Chondrocyte (in vitro differentiated cells): ENCODE measurements around the gene FBXO40. TPM values are rescaled to one million over a fixed set of nuclear protein-coding genes. Genes with fewer than 3 reads are reported as not detected.

Experiments used
- DNase-seq: peaks from one replicate; pipeline ENCODE4 v3.0.0; 2021; ENCODE audit warnings: mixed read lengths, low spot score
- H3K27ac Mint-ChIP-seq: one replicate; pipeline ENCODE4 v1.8.0; 2021; ENCODE audit warnings: mild to moderate bottlenecking, moderate library complexity, mixed read lengths; ENCODE audit not compliant: unreplicated experiment
- H3K27me3 Mint-ChIP-seq: 2 replicates; pipeline ENCODE4 v1.8.0; 2021; ENCODE audit warnings: low read depth, mixed read lengths
- H3K36me3 Mint-ChIP-seq: 2 replicates; pipeline ENCODE4 v1.8.0; 2021; ENCODE audit warnings: low read depth, mixed read lengths
- H3K4me1 Mint-ChIP-seq: 2 replicates; pipeline ENCODE4 v1.8.0; 2021; ENCODE audit warnings: low read depth, mild to moderate bottlenecking, mixed read lengths
- H3K4me3 Mint-ChIP-seq: one replicate; pipeline ENCODE4 v1.8.0; 2021; ENCODE audit warnings: mild to moderate bottlenecking, moderate library complexity, mixed read lengths; ENCODE audit not compliant: unreplicated experiment
- H3K9me3 Mint-ChIP-seq: 2 replicates; pipeline ENCODE4 v1.8.0; 2021; ENCODE audit warnings: low read depth, mixed read lengths
- total RNA-seq: library from RNA; stranded (reverse); gene quantifications from 3 replicates; pipeline ENCODE4 v1.2.1, GENCODE V29; 2021
- TF ChIP-seq, protein P1 (sequence below): fragments of 200-600 bp; sonication (generic); IDR thresholded peaks from 2 replicates; pipeline ENCODE4 v1.5.0; 2021; ENCODE audit warnings: antibody characterized with exemption, mild to moderate bottlenecking, moderate library complexity

FBXO40 gene
- total RNA-seq, 1 donor from 2014 or later, result not detected

DNA sequence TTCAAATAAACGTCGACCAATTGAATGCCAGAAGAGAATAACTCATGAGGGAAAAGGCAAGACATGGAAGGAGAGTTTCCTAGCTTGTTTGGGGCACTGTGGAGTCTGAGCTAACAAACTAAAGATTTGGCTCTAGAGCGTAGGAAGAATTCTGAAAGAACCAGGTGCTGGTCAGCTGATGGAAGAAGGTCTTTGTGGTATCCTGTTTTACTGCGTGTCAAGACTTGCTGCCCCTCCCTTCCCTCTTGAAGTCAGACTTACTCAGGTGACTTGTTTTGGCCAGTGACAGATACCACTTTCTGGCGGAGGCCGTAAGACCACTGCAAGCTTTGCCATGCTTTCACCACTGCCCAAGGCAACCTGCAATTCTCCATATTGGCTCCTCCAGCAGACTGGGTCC is 68.2 kb downstream of the FBXO40 start:
- Mint-ChIP-seq H3K27me3 (no peaks in the 10 kb centered on the region), H3K4me1 (peaks cover 4% of the 10 kb centered on the region), H3K9me3 (no peaks in the 10 kb centered on the region), H3K36me3 (peaks cover 32% of the 10 kb centered on the region), H3K4me3 (no peak overlapping the region), H3K27ac (no peak overlapping the region)
- TF ChIP-seq, protein P1, sequence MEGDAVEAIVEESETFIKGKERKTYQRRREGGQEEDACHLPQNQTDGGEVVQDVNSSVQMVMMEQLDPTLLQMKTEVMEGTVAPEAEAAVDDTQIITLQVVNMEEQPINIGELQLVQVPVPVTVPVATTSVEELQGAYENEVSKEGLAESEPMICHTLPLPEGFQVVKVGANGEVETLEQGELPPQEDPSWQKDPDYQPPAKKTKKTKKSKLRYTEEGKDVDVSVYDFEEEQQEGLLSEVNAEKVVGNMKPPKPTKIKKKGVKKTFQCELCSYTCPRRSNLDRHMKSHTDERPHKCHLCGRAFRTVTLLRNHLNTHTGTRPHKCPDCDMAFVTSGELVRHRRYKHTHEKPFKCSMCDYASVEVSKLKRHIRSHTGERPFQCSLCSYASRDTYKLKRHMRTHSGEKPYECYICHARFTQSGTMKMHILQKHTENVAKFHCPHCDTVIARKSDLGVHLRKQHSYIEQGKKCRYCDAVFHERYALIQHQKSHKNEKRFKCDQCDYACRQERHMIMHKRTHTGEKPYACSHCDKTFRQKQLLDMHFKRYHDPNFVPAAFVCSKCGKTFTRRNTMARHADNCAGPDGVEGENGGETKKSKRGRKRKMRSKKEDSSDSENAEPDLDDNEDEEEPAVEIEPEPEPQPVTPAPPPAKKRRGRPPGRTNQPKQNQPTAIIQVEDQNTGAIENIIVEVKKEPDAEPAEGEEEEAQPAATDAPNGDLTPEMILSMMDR, result no peak
- no peak for DNase-seq

- no peak overlapping the region for H3K27ac Mint-ChIP-seq
- no peak for DNase-seq
- H3K9me3 Mint-ChIP-seq, result no peaks in the 10 kb centered on the region
- no peak overlapping the region for H3K4me3 Mint-ChIP-seq
- TF ChIP-seq, protein P1, result no peak
- H3K27me3 Mint-ChIP-seq, result no peaks in the 10 kb centered on the region
- peaks cover 40% of the 10 kb centered on the region for H3K36me3 Mint-ChIP-seq
- peaks cover 4% of the 10 kb centered on the region for H3K4me1 Mint-ChIP-seq
These were observed 69.6 kb downstream of the FBXO40 start for GRCh38 chr3:121662742-121663141.

DNA sequence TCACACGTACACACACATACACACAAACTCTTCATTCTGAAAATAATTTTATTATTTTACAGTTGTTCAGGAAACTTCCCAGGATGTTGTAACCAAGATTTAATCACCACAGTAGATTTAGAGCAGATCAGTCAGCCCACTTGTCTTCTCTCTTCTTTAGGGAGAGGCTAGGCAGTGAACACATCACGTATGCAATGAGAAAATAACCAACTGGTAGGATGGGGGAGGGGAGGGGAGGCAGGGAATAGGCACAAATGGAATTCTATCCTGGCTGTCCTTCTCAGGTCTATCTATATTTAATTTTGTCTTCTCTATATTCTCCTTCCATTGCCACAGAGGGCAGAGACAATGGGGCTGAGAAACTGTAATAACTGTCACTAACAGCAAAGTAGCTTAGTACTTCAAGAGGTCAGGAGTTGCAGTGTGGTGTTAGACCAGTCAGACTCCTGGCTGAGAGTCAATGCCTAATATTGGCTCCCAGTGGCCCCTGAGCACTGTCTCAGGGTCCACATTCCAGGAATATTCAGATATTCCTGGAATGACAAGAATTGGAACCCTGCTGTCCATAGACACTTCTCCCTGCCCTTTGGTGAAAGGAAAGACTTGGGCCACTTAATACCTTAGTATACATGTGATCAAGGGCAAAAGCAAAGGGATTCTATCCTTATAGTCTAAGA is 70.1 kb downstream of the FBXO40 start:
- H3K27ac Mint-ChIP-seq, result no peak overlapping the region

DNA sequence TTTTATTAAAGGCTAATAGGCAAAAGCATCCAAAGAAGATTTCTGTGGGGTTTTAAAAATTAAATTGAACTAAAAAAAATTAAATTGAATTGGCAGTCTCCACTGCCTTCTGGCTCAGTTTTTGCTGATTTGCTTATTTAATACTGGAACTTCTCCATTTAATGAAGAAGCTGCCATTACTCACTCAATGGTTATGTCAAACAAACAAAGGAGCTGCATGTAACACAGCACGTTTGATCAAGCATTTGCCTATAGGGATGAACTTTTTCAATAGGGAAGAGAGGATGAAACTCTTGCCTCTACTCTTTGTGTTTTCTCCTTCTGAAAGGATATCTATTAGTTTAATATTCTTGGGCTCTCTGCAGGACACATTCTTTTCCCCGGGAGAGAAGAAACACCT is 72.3 kb downstream of the FBXO40 start:
- H3K9me3 Mint-ChIP-seq, result no peaks in the 10 kb centered on the region
- peaks cover 4% of the 10 kb centered on the region for H3K4me1 Mint-ChIP-seq
- no peak overlapping the region for H3K27ac Mint-ChIP-seq
- no peak overlapping the region for H3K4me3 Mint-ChIP-seq
- no peaks in the 10 kb centered on the region for H3K27me3 Mint-ChIP-seq
- DNase-seq, result no peak
- H3K36me3 Mint-ChIP-seq, result peaks cover 54% of the 10 kb centered on the region
- TF ChIP-seq, protein P1, result no peak

More for the DNA sequence above, 70.1 kb downstream of the FBXO40 start:
- Mint-ChIP-seq H3K27me3 (no peaks in the 10 kb centered on the region), H3K36me3 (peaks cover 44% of the 10 kb centered on the region), H3K4me1 (peaks cover 4% of the 10 kb centered on the region), H3K9me3 (no peaks in the 10 kb centered on the region), H3K4me3 (no peak overlapping the region)
- TF ChIP-seq, protein P1, result no peak
- DNase-seq, result no peak

GRCh38 chr3:121667333-121667732 is 74.2 kb downstream of the FBXO40 start:
- H3K36me3 Mint-ChIP-seq, result peaks cover 63% of the 10 kb centered on the region
- no peak overlapping the region for H3K4me3 Mint-ChIP-seq

More at GRCh38 chr3:121667333-121667732, 74.2 kb downstream of the FBXO40 start:
- DNase-seq, result no peak
- TF ChIP-seq, protein P1, result no peak
- Mint-ChIP-seq H3K27me3 (no peaks in the 10 kb centered on the region), H3K27ac (no peak overlapping the region), H3K9me3 (no peaks in the 10 kb centered on the region), H3K4me1 (no peaks in the 10 kb centered on the region)
